ENCODE measurements around the gene GATA6.

DNA sequence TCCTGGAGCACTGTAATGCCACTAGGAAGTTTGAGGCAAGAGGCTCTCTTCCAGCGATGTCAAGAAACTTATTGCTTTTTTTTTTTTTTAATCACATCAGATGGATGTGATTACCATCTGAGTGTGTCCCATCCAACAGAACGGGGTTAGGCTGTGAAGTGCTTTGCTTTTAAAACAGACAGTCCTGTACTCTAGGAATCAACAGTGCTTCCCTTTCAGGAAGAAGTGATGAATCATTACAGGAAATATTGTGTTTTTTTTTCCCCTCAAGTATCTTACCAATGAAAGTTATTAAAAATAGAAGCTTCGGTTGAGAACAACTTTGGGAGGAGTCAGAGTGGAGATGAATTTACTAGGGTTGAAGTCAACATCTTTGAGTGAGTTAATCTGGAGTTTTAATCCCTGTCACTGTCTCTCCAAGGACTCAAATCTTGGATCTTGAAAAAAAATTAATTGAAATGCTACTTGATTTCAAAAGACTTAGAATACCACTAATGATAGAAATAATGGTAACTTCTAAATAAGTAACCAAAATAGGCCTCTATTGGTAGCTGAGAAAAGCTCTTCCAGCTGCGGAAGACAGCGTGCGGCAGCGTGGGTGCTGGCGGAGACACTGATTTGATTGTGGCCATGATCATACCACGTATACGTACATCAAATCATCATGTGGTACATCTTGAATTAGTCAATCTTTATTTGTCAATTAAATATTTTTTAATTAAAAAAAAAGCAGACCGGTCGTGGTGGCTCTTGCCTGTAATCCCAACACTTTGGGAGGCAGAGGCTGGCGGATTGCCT, 45.5 kb downstream of the GATA6 start:
- TF ChIP-seq, protein P1, sequence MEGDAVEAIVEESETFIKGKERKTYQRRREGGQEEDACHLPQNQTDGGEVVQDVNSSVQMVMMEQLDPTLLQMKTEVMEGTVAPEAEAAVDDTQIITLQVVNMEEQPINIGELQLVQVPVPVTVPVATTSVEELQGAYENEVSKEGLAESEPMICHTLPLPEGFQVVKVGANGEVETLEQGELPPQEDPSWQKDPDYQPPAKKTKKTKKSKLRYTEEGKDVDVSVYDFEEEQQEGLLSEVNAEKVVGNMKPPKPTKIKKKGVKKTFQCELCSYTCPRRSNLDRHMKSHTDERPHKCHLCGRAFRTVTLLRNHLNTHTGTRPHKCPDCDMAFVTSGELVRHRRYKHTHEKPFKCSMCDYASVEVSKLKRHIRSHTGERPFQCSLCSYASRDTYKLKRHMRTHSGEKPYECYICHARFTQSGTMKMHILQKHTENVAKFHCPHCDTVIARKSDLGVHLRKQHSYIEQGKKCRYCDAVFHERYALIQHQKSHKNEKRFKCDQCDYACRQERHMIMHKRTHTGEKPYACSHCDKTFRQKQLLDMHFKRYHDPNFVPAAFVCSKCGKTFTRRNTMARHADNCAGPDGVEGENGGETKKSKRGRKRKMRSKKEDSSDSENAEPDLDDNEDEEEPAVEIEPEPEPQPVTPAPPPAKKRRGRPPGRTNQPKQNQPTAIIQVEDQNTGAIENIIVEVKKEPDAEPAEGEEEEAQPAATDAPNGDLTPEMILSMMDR (IDR thresholded peaks at IDR 0.05; ENCODE audit: borderline replicate concordance, extremely low read depth, low read length, poor library complexity, severe bottlenecking), result no peak
- TF ChIP-seq EZH2 (IDR thresholded peaks at IDR 0.05; ENCODE audit: borderline replicate concordance, low read depth, low read length, severe bottlenecking), result no peak
